Lower lobe of right lung (tissue), 2 donors: ENCODE data around the gene USHBP1. TPM values are rescaled to one million over a fixed set of nuclear protein-coding genes. Genes with fewer than 3 reads are reported as not detected.

Source experiments
- ATAC-seq, 2 donors: fragments of 200-7000 bp; cut with Tn5 transposase; one replicate each; pipeline ENCODE4 v1.9.1; 2020 to 2022; ENCODE audit warnings: mild to moderate bottlenecking in 2 of 2, moderate library complexity in 2 of 2
- DNase-seq: peaks from one replicate; pipeline ENCODE4 v3.0.0-alpha.2; 2020
- H3K27ac ChIP-seq: fragments of 200-600 bp; one replicate; pipeline ENCODE4 v1.8.0; 2022
- H3K27me3 ChIP-seq: fragments of 200-600 bp; one replicate; pipeline ENCODE4 v1.8.0; 2022; ENCODE audit warnings: low read depth
- H3K36me3 ChIP-seq: fragments of 200-600 bp; one replicate; pipeline ENCODE4 v1.8.0; 2022; ENCODE audit warnings: mild to moderate bottlenecking
- H3K4me1 ChIP-seq: fragments of 200-600 bp; one replicate; pipeline ENCODE4 v1.8.0; 2022
- H3K4me3 ChIP-seq: fragments of 200-600 bp; one replicate; pipeline ENCODE4 v1.8.0; 2022; ENCODE audit warnings: mild to moderate bottlenecking
- H3K9me3 ChIP-seq: fragments of 200-600 bp; one replicate; pipeline ENCODE4 v1.8.0; 2022
- CTCF ChIP-seq: fragments of 200-600 bp; IDR thresholded peaks from one replicate; pipeline ENCODE4 v1.8.0; 2022; ENCODE audit warnings: antibody characterized with exemption, mild to moderate bottlenecking
- intact Hi-C: fragments of 100-400 bp; cut with DNase I; formaldehyde crosslinking; loops from one replicate; pipeline ENCODE4 v1.11.0; 2022
- long read RNA-seq: library from polyadenylated mRNA; unstranded; transcript quantifications from one replicate; pipeline ENCODE4 v2.0.0, GENCODE V29; 2021
- total RNA-seq: library from RNA; stranded (reverse); fragmentation: NEBNext Ultra II Directional; extraction: Animal tissue kit (Norgen Biotek cat#: 25700); gene quantifications from one replicate; pipeline ENCODE4 v1.2.1, GENCODE V29; 2021
- donor health status: DM: no; HTN: yes; CAD: no; lungs with severe emphysema.

USHBP1 gene
- 8.2 TPM for total RNA-seq
- long read RNA-seq, transcript USHBP1-201 (13 exons, 3,335 nt) = major isoform, 8 of 24 reads
- long read RNA-seq, partial matches to known transcripts = 5 of 24 reads
- long read RNA-seq, other reads (novel, unspliced or antisense) = 11 of 24 reads

- DNase-seq = no peak
- TF ChIP-seq CTCF = no peak
- peaks cover 12% of the 10 kb centered on the region for H3K36me3 ChIP-seq
- peaks cover 22% of the 10 kb centered on the region for H3K4me1 ChIP-seq
- peak within 1 kb of the TSS; percentile 59 for H3K4me3 ChIP-seq
- no peak for ATAC-seq
- no peaks in the 10 kb centered on the region for H3K9me3 ChIP-seq
- no peaks in the 10 kb centered on the region for H3K27me3 ChIP-seq
- H3K27ac ChIP-seq = peak within 1 kb of the TSS; percentile 77
- intact Hi-C loops = no loop called here
Observed at GRCh38 chr19:17264641-17264979, at the start of gene USHBP1. TSS of gene USHBP1 (minus strand) at chr19:17264745. CDS start at chr19:17264299, 446 bp downstream.

- no peak for DNase-seq
- Histone ChIP-seq H3K27ac (no peak overlapping the region), H3K9me3 (no peaks in the 10 kb centered on the region), H3K27me3 (no peaks in the 10 kb centered on the region), H3K4me1 (peaks cover 26% of the 10 kb centered on the region), H3K36me3 (peaks cover 38% of the 10 kb centered on the region), H3K4me3 (no peak overlapping the region)
- TF ChIP-seq CTCF = no peak
- ATAC-seq = no peak
- intact Hi-C loops = no loop called here
Observed at GRCh38 chr19:17314007-17314593, 49.6 kb upstream of the USHBP1 start.

GRCh38 chr19:17312189-17313113 is 47.9 kb upstream of the USHBP1 start:
- Histone ChIP-seq H3K4me1 (peaks cover 26% of the 10 kb centered on the region), H3K9me3 (no peaks in the 10 kb centered on the region), H3K4me3 (no peak overlapping the region), H3K27me3 (no peaks in the 10 kb centered on the region), H3K36me3 (peaks cover 34% of the 10 kb centered on the region), H3K27ac (no peak overlapping the region)
- no peak for TF ChIP-seq CTCF
- DNase-seq = no peak
- no peak for ATAC-seq
- intact Hi-C loops = no loop called here

GRCh38 chr19:17311455-17312188 is 47.1 kb upstream of the USHBP1 start:
- H3K27me3 ChIP-seq = no peaks in the 10 kb centered on the region
- intact Hi-C loops = no loop called here
- no peak overlapping the region for H3K27ac ChIP-seq
- peaks cover 32% of the 10 kb centered on the region for H3K4me1 ChIP-seq
- H3K36me3 ChIP-seq = peaks cover 30% of the 10 kb centered on the region
- DNase-seq (no peak), ATAC-seq (peak; percentile 12 to 19)
- TF ChIP-seq CTCF = no peak
- no peak overlapping the region for H3K4me3 ChIP-seq
- no peaks in the 10 kb centered on the region for H3K9me3 ChIP-seq

GRCh38 chr19:17309965-17310461 is 45.5 kb upstream of the USHBP1 start:
- no peak for DNase-seq
- Histone ChIP-seq H3K27me3 (no peaks in the 10 kb centered on the region), H3K4me1 (peaks cover 42% of the 10 kb centered on the region), H3K36me3 (peaks cover 15% of the 10 kb centered on the region), H3K9me3 (no peaks in the 10 kb centered on the region), H3K27ac (peak overlapping the region; percentile 80), H3K4me3 (peak overlapping the region; percentile 80)
- TF ChIP-seq CTCF = no peak
- no peak for ATAC-seq
- intact Hi-C loops = no loop called here
